HepG2 (cell line): Measurements from ENCODE around the gene RETN. TPM values are rescaled to one million over a fixed set of nuclear protein-coding genes. Genes with fewer than 3 reads are reported as not detected.

Experiments used
- ATAC-seq: fragments of 200-7000 bp; cut with Tn5 transposase; 3 replicates; pipeline ENCODE4 v1.9.1; 2020; ENCODE audit warnings: mild to moderate bottlenecking, moderate library complexity
- BruUV-seq: library from RNA; stranded (reverse); fragments of 400-500 nt; replicated peaks from 2 replicates; lab custom pipeline; 2021; lab: Mats Ljungman, UMichigan
- CTCF ChIA-PET: fragments of 300-600 bp; formaldehyde crosslinking; extraction: SDS; loops from one replicate; lab custom pipeline; 2021; ENCODE audit warnings: low total read pairs, inconsistent platforms, low intra/inter-chr PET ratio; lab: Yijun Ruan, JAX
- POLR2A ChIA-PET: fragments of 350-600 bp; sonication (Branson Sonifier 250); formaldehyde crosslinking; loops from one replicate; lab custom pipeline; 2020; ENCODE audit warnings: antibody characterized with exemption, inconsistent platforms; lab: Yijun Ruan, JAX
- DNase-seq: peaks from one replicate; pipeline ENCODE4 v3.0.0-alpha.2; 2015; ENCODE audit warnings: low spot score
- FAIRE-seq: peaks from 3 replicates; lab custom pipeline; 2011; peaks lifted over from hg19 to GRCh38; lab: Jason Lieb, UNC
- H2AFZ ChIP-seq: one replicate; pipeline ENCODE4 v1.6.1; 2011; ENCODE audit warnings: low read length, inconsistent platforms
- H3K27ac ChIP-seq: fragments of 300-600 bp; 3 replicates; pipeline ENCODE4 v1.8.0; 2011; ENCODE audit warnings: mixed run types, mild to moderate bottlenecking, mixed read lengths, low read length, inconsistent platforms; ENCODE audit not compliant: insufficient read depth; ENCODE audit errors: extremely low read length
- H3K27me3 ChIP-seq, 2 experiments: fragments of 200-600 bp in 1 of 2; 2 replicates in 1 of 2; 3 replicates in 1 of 2; pipeline versions ENCODE4 v1.6.0 to v1.8.0; 2011; ENCODE audit warnings: low read length in 2 of 2, mild to moderate bottlenecking in 2 of 2, moderate library complexity in 2 of 2, inconsistent platforms in 1 of 2; ENCODE audit not compliant: insufficient read depth in 2 of 2, control insufficient read depth in 1 of 2
- H3K36me3 ChIP-seq, 2 experiments: fragments of 200-600 bp in 1 of 2; replicated peaks in 1 of 2; 2 replicates in 1 of 2; 3 replicates in 1 of 2; pipeline versions ENCODE4 v1.5.1 to v1.8.0; 2011; ENCODE audit warnings: low read length in 2 of 2, inconsistent platforms in 1 of 2; ENCODE audit not compliant: insufficient read depth in 2 of 2, control insufficient read depth in 1 of 2
- H3K4me1 ChIP-seq: 2 replicates; pipeline ENCODE4 v1.5.1; 2012; ENCODE audit warnings: low read length, inconsistent platforms; ENCODE audit not compliant: insufficient read depth
- H3K4me2 ChIP-seq: 2 replicates; pipeline ENCODE4 v1.6.0; 2011; ENCODE audit warnings: low read depth, low read length, inconsistent platforms
- H3K4me3 ChIP-seq, 3 experiments: fragments of 200-600 bp in 1 of 3; sonication (generic), shearing (Covaris generic) in 1 of 3; replicated peaks in 1 of 3; 2 replicates each; pipeline ENCODE4 v1.5.1; 2011 to 2016; ENCODE audit warnings: low read length in 3 of 3, inconsistent platforms in 2 of 3, low read depth in 2 of 3, mild to moderate bottlenecking in 2 of 3, control low read depth in 1 of 3, mixed read lengths in 1 of 3; ENCODE audit not compliant: insufficient read depth in 1 of 3
- H3K79me2 ChIP-seq: one replicate; pipeline ENCODE4 v1.6.1; 2011; ENCODE audit warnings: low read length, inconsistent platforms; ENCODE audit not compliant: insufficient read depth
- H3K9ac ChIP-seq: 2 replicates; pipeline ENCODE4 v1.6.0; 2011; ENCODE audit warnings: mild to moderate bottlenecking, low read depth, low read length, inconsistent platforms; ENCODE audit not compliant: insufficient read depth
- H3K9me3 ChIP-seq: 2 replicates; pipeline ENCODE4 v1.5.1; 2012; ENCODE audit warnings: mild to moderate bottlenecking, low read length
- H4K20me1 ChIP-seq: 2 replicates; pipeline ENCODE4 v1.6.0; 2011; ENCODE audit warnings: inconsistent platforms, mild to moderate bottlenecking, low read length, moderate library complexity; ENCODE audit not compliant: insufficient read depth
- FOSL2 ChIP-seq: sonication (generic); formaldehyde crosslinking; IDR thresholded peaks from 2 replicates; pipeline ENCODE4 v1.4.0; 2020; ENCODE audit warnings: missing genetic modification reagents
- FOXA3 ChIP-seq: IDR thresholded peaks from 2 replicates; pipeline ENCODE4 v1.6.1; 2016; ENCODE audit warnings: missing genetic modification reagents, missing compliant biosample characterization
- KDM1A ChIP-seq: IDR thresholded peaks from 2 replicates; pipeline ENCODE4 v1.6.1; 2016; ENCODE audit warnings: missing compliant biosample characterization
- ZNF598 ChIP-seq: sonication (generic); formaldehyde crosslinking; IDR thresholded peaks from 2 replicates; pipeline ENCODE4 v1.5.1; 2020; ENCODE audit warnings: mild to moderate bottlenecking, missing genetic modification reagents, borderline replicate concordance
- ZNF839 ChIP-seq: sonication (generic); formaldehyde crosslinking; IDR thresholded peaks from 2 replicates; pipeline ENCODE4 v1.4.0; 2020; ENCODE audit warnings: missing genetic modification reagents, mild to moderate bottlenecking, borderline replicate concordance
- WGBS: methylation state at CpG from one replicate; pipeline ENCODE4 v1.1.6; 2017; ENCODE audit warnings: low lambda C conversion rate; 5-methylcytosine and 5-hydroxymethylcytosine counted together
- in situ Hi-C: cut with HindIII; loops from 2 replicates; pipeline ENCODE4 v1.10.0; 2017; ENCODE audit warnings: low pct_unique_long_range_greater_than_20kb; ENCODE audit not compliant: extremely low pct_ligation_motif_present
- intact Hi-C: fragments of 100-400 bp; cut with micrococcal nuclease; formaldehyde crosslinking; loops from one replicate; pipeline ENCODE4 v1.10.0; 2022; ENCODE audit not compliant: unreplicated experiment
- polyA plus RNA-seq, 8 experiments: library from polyadenylated mRNA; depleted of rRNA in 3 of 8; stranded (reverse) in 7 of 8; unstranded in 1 of 8; fragments of >200 nt; fragmentation: Illumina TruSeq in 4 of 8; extraction: Trizol in 4 of 8; gene quantifications; 2 replicates each; pipeline versions ENCODE4 v1.2.1 to v1.2.3, GENCODE V29; 2011 to 2016; ENCODE audit warnings: low read depth in 4 of 8, missing spikeins in 1 of 8, mixed read lengths in 1 of 8; ENCODE audit not compliant: insufficient read depth in 1 of 8
- total RNA-seq, 5 experiments: library from RNA; depleted of rRNA; stranded (reverse); fragments of >200 nt; fragmentation: Illumina TruSeq; extraction: Trizol; gene quantifications; 2 replicates each; pipeline ENCODE4 v1.2.3, GENCODE V29; 2016; ENCODE audit warnings: low read depth in 1 of 5
- TF ChIP-seq, protein P1 (sequence below): sonication (generic); formaldehyde crosslinking; IDR thresholded peaks from 2 replicates; pipeline ENCODE4 v1.5.1; 2020; ENCODE audit warnings: mild to moderate bottlenecking, missing genetic modification reagents, borderline replicate concordance
- TF ChIP-seq, protein P2 (sequence below): sonication (generic); formaldehyde crosslinking; IDR thresholded peaks from 2 replicates; pipeline ENCODE4 v1.4.0; 2020; ENCODE audit warnings: missing genetic modification reagents
- TF ChIP-seq, protein P3 (sequence below): sonication (generic); formaldehyde crosslinking; conservative IDR thresholded peaks from 2 replicates; pipeline ENCODE4 v1.4.0; 2020; ENCODE audit warnings: missing genetic modification reagents
- TF ChIP-seq, protein P4 (sequence below): sonication (generic); formaldehyde crosslinking; conservative IDR thresholded peaks from 2 replicates; pipeline ENCODE4 v1.4.0; 2020; ENCODE audit warnings: missing genetic modification reagents
- TF ChIP-seq, protein P5 (sequence below): sonication (generic); formaldehyde crosslinking; IDR thresholded peaks from 2 replicates; pipeline ENCODE4 v1.4.0; 2020; ENCODE audit warnings: mild to moderate bottlenecking, missing genetic modification reagents, borderline replicate concordance
- TF ChIP-seq, protein P6 (sequence below): sonication (generic); formaldehyde crosslinking; IDR thresholded peaks from 2 replicates; pipeline ENCODE4 v1.4.0; 2020; ENCODE audit warnings: mild to moderate bottlenecking, missing genetic modification reagents

The RETN gene
- total and polyA plus RNA-seq, 2 of the 13 experiments (the other 11 are each of a cell fraction or from before 2014, with no cell fraction given) = not detected

DNA sequence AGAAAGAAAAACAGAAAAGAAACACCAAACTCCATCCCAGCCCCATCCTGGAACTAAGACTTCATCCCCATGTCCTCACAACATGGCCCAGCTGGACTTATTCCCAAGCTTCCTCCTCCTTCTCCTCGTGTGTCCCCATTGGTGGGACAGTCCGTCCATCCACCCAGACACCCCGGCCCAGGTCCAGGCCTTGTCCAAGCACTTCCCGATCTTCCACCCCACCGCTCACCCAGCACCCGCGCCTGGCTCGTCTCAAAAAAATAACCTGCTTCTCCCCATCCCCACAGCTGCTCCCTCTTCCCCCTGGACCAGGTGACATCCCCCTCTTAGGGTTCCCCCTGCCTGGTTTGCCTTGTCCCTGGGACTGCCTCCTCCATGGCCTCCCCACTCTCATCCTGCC is 34.5 kb downstream of the RETN start:
- WGBS = 51% methylated on average over 8 of the region's 8 CpGs
- BruUV-seq = no TSS peak
- ATAC-seq = no peak
- no peaks in the 10 kb centered on the region for H3K9me3 ChIP-seq
- H3K9ac ChIP-seq = no peak overlapping the region
- DNase-seq = no peak
- intact Hi-C loops = no loop called here
- no peaks in the 10 kb centered on the region for H4K20me1 ChIP-seq
- no peak for FAIRE-seq
- TF ChIP-seq, protein P1, sequence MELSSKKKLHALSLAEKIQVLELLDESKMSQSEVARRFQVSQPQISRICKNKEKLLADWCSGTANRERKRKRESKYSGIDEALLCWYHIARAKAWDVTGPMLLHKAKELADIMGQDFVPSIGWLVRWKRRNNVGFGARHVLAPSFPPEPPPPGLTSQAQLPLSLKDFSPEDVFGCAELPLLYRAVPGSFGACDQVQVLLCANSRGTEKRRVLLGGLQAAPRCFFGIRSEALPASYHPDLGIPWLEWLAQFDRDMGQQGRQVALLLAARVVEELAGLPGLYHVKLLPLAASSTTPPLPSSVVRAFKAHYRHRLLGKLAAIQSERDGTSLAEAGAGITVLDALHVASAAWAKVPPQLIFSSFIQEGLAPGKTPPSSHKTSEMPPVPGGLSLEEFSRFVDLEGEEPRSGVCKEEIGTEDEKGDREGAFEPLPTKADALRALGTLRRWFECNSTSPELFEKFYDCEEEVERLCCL (CRISPR knock-in tag) = no peak
- TF ChIP-seq FOXA3 (CRISPR knock-in tag) = no peak
- TF ChIP-seq, protein P2, sequence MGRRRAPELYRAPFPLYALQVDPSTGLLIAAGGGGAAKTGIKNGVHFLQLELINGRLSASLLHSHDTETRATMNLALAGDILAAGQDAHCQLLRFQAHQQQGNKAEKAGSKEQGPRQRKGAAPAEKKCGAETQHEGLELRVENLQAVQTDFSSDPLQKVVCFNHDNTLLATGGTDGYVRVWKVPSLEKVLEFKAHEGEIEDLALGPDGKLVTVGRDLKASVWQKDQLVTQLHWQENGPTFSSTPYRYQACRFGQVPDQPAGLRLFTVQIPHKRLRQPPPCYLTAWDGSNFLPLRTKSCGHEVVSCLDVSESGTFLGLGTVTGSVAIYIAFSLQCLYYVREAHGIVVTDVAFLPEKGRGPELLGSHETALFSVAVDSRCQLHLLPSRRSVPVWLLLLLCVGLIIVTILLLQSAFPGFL = no peak
- no peak for TF ChIP-seq ZNF598 (CRISPR knock-in tag)
- TF ChIP-seq, protein P3, sequence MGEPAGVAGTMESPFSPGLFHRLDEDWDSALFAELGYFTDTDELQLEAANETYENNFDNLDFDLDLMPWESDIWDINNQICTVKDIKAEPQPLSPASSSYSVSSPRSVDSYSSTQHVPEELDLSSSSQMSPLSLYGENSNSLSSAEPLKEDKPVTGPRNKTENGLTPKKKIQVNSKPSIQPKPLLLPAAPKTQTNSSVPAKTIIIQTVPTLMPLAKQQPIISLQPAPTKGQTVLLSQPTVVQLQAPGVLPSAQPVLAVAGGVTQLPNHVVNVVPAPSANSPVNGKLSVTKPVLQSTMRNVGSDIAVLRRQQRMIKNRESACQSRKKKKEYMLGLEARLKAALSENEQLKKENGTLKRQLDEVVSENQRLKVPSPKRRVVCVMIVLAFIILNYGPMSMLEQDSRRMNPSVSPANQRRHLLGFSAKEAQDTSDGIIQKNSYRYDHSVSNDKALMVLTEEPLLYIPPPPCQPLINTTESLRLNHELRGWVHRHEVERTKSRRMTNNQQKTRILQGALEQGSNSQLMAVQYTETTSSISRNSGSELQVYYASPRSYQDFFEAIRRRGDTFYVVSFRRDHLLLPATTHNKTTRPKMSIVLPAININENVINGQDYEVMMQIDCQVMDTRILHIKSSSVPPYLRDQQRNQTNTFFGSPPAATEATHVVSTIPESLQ (CRISPR knock-in tag) = no peak
- TF ChIP-seq, protein P4, sequence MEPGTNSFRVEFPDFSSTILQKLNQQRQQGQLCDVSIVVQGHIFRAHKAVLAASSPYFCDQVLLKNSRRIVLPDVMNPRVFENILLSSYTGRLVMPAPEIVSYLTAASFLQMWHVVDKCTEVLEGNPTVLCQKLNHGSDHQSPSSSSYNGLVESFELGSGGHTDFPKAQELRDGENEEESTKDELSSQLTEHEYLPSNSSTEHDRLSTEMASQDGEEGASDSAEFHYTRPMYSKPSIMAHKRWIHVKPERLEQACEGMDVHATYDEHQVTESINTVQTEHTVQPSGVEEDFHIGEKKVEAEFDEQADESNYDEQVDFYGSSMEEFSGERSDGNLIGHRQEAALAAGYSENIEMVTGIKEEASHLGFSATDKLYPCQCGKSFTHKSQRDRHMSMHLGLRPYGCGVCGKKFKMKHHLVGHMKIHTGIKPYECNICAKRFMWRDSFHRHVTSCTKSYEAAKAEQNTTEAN = no peak
- TF ChIP-seq FOSL2 (CRISPR knock-in tag) = no peak
- TF ChIP-seq, protein P5, sequence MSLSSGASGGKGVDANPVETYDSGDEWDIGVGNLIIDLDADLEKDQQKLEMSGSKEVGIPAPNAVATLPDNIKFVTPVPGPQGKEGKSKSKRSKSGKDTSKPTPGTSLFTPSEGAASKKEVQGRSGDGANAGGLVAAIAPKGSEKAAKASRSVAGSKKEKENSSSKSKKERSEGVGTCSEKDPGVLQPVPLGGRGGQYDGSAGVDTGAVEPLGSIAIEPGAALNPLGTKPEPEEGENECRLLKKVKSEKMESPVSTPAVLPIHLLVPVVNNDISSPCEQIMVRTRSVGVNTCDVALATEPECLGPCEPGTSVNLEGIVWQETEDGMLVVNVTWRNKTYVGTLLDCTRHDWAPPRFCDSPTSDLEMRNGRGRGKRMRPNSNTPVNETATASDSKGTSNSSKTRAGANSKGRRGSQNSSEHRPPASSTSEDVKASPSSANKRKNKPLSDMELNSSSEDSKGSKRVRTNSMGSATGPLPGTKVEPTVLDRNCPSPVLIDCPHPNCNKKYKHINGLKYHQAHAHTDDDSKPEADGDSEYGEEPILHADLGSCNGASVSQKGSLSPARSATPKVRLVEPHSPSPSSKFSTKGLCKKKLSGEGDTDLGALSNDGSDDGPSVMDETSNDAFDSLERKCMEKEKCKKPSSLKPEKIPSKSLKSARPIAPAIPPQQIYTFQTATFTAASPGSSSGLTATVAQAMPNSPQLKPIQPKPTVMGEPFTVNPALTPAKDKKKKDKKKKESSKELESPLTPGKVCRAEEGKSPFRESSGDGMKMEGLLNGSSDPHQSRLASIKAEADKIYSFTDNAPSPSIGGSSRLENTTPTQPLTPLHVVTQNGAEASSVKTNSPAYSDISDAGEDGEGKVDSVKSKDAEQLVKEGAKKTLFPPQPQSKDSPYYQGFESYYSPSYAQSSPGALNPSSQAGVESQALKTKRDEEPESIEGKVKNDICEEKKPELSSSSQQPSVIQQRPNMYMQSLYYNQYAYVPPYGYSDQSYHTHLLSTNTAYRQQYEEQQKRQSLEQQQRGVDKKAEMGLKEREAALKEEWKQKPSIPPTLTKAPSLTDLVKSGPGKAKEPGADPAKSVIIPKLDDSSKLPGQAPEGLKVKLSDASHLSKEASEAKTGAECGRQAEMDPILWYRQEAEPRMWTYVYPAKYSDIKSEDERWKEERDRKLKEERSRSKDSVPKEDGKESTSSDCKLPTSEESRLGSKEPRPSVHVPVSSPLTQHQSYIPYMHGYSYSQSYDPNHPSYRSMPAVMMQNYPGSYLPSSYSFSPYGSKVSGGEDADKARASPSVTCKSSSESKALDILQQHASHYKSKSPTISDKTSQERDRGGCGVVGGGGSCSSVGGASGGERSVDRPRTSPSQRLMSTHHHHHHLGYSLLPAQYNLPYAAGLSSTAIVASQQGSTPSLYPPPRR (CRISPR knock-in tag) = no peak
- no peak for TF ChIP-seq ZNF839 (CRISPR knock-in tag)
- no peak for TF ChIP-seq KDM1A (CRISPR knock-in tag)
- TF ChIP-seq, protein P6, sequence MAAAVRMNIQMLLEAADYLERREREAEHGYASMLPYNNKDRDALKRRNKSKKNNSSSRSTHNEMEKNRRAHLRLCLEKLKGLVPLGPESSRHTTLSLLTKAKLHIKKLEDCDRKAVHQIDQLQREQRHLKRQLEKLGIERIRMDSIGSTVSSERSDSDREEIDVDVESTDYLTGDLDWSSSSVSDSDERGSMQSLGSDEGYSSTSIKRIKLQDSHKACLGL = no peak
- CTCF ChIA-PET = no interaction called here
- H3K36me3 ChIP-seq = no peaks in the 10 kb centered on the region
- H3K27me3 ChIP-seq = peaks cover 0 to 17% of the 10 kb centered on the region in 2 experiments; a peak in 1 of 5 replicates
- no peak overlapping the region for H3K4me3 ChIP-seq
- no peak overlapping the region for H2AFZ ChIP-seq
- H3K79me2 ChIP-seq = no peaks in the 10 kb centered on the region
- POLR2A ChIA-PET = no interaction called here
- H3K4me1 ChIP-seq = peaks cover 11% of the 10 kb centered on the region
- no peak overlapping the region for H3K4me2 ChIP-seq
- H3K27ac ChIP-seq = no peak overlapping the region
- in situ Hi-C loops = no loop called here
